GM12878 (cell line): ENCODE data around the gene PTPRM. TPM values are rescaled to one million over a fixed set of nuclear protein-coding genes. Genes with fewer than 3 reads are reported as not detected.

ENCODE experiments used
- ATAC-seq: fragments of 200-7000 bp; cut with Tn5 transposase; 3 replicates; pipeline ENCODE4 v1.9.1; 2020; ENCODE audit warnings: mild to moderate bottlenecking, moderate library complexity
- BruUV-seq: library from RNA; stranded (reverse); fragments of 400-500 nt; replicated peaks from 2 replicates; lab custom pipeline; 2021; lab: Mats Ljungman, UMichigan
- CTCF ChIA-PET: fragments of 300-600 bp; sonication (Branson Sonifier 250); formaldehyde crosslinking; extraction: SDS; loops from one replicate; lab custom pipeline; 2021; ENCODE audit warnings: inconsistent platforms; lab: Yijun Ruan, JAX
- POLR2A ChIA-PET: fragments of 350-600 bp; formaldehyde crosslinking; extraction: SDS; loops from one replicate; lab custom pipeline; 2021; ENCODE audit warnings: inconsistent platforms; lab: Charles Lee
- RAD21 ChIA-PET: fragments of 300-600 bp; sonication (Branson Sonifier 250); formaldehyde crosslinking; loops from one replicate; lab custom pipeline; 2023; ENCODE audit warnings: antibody characterized with exemption; ENCODE audit not compliant: unreplicated experiment; lab: Charles Lee
- SMC1A ChIA-PET: fragments of 300-600 bp; sonication (Branson Sonifier 250); formaldehyde crosslinking; loops from one replicate; lab custom pipeline; 2023; ENCODE audit not compliant: unreplicated experiment, uncharacterized antibody; lab: Charles Lee
- DNase-seq: peaks from one replicate; pipeline ENCODE4 v3.0.0-alpha.2; 2011; ENCODE audit warnings: low read depth, low spot score
- FAIRE-seq: peaks from 3 replicates; lab custom pipeline; 2011; peaks lifted over from hg19 to GRCh38; lab: Jason Lieb, UNC
- H2AFZ ChIP-seq: 2 replicates; pipeline ENCODE4 v1.6.0; 2011; ENCODE audit warnings: low read depth, low read length, control low read depth; ENCODE audit not compliant: control insufficient read depth
- H3K27ac ChIP-seq: 2 replicates; pipeline ENCODE4 v1.5.1; 2011; ENCODE audit warnings: control low read depth; ENCODE audit not compliant: control insufficient read depth, insufficient read depth
- H3K27me3 ChIP-seq, 2 experiments: replicated peaks in 1 of 2; 2 replicates each; pipeline versions ENCODE4 v1.6.0 to v1.6.1; 2011; ENCODE audit warnings: low read length in 1 of 2; ENCODE audit not compliant: control insufficient read depth in 2 of 2, insufficient read depth in 2 of 2
- H3K36me3 ChIP-seq, 2 experiments: 2 replicates each; pipeline ENCODE4 v1.5.1; 2011; ENCODE audit warnings: low read length in 1 of 2; ENCODE audit not compliant: control insufficient read depth in 2 of 2, insufficient read depth in 2 of 2
- H3K4me1 ChIP-seq: 2 replicates; pipeline ENCODE4 v1.6.1; 2011; ENCODE audit warnings: mild to moderate bottlenecking, low read length, moderate library complexity, mixed read lengths; ENCODE audit not compliant: control insufficient read depth, insufficient read depth
- H3K4me2 ChIP-seq: 2 replicates; pipeline ENCODE4 v1.6.0; 2011; ENCODE audit warnings: control low read depth; ENCODE audit not compliant: control insufficient read depth, insufficient read depth
- H3K4me3 ChIP-seq: fragments of 200-600 bp; sonication (generic); 2 replicates; pipeline ENCODE4 v1.5.1; 2016
- H3K79me2 ChIP-seq: 2 replicates; pipeline ENCODE4 v1.6.0; 2011; ENCODE audit warnings: low read length; ENCODE audit not compliant: control insufficient read depth, insufficient read depth
- H3K9ac ChIP-seq: 2 replicates; pipeline ENCODE4 v1.8.0; 2011; ENCODE audit warnings: low read length, control low read depth, mixed read lengths; ENCODE audit not compliant: control insufficient read depth, insufficient read depth
- H3K9me3 ChIP-seq: replicated peaks from 3 replicates; pipeline ENCODE4 v1.5.1; 2011; ENCODE audit warnings: mild to moderate bottlenecking, low read length; ENCODE audit not compliant: control insufficient read depth, insufficient read depth
- H4K20me1 ChIP-seq: 2 replicates; pipeline ENCODE4 v1.6.0; 2011; ENCODE audit not compliant: control insufficient read depth, insufficient read depth
- EP300 ChIP-seq, 2 experiments: fragments of 150-350 bp in 1 of 2; IDR thresholded peaks; 2 replicates each; pipeline ENCODE4 v1.6.1; 2011 to 2012; ENCODE audit warnings: low read depth in 2 of 2, low read length in 2 of 2, borderline replicate concordance in 1 of 2, improper control_type of control experiment in 1 of 2, inconsistent platforms in 1 of 2; ENCODE audit not compliant: control insufficient read depth in 1 of 2
- MAX ChIP-seq: IDR thresholded peaks from 2 replicates; pipeline ENCODE4 v1.6.1; 2012; ENCODE audit warnings: low read depth, low read length, improper control_type of control experiment
- MYC ChIP-seq: IDR thresholded peaks from 2 replicates; pipeline ENCODE4 v1.6.1; 2011; ENCODE audit warnings: mild to moderate bottlenecking, low read length, moderate library complexity, inconsistent platforms; ENCODE audit not compliant: insufficient read depth, insufficient replicate concordance, insufficient read length, severe bottlenecking
- PKNOX1 ChIP-seq: fragments of 450-650 bp; IDR thresholded peaks from 2 replicates; pipeline ENCODE4 v1.6.1; 2016; ENCODE audit warnings: mild to moderate bottlenecking
- SMARCA5 ChIP-seq: fragments of 450-650 bp; IDR thresholded peaks from 2 replicates; pipeline ENCODE4 v1.6.1; 2017; ENCODE audit warnings: mild to moderate bottlenecking
- WGBS: methylation state at CpG from one replicate; pipeline ENCODE4 v1.1.6; 2016; ENCODE audit warnings: low lambda C conversion rate; ENCODE audit not compliant: insufficient replicate concordance, insufficient coverage; ENCODE audit errors: missing lambda C conversion rate; 5-methylcytosine and 5-hydroxymethylcytosine counted together
- in situ Hi-C: fragments of 300-500 bp; cut with MboI; formaldehyde crosslinking; loops from 9 replicates; pipeline ENCODE4 v1.14.3; 2018; ENCODE audit warnings: mixed read lengths
- intact Hi-C: fragments of 100-400 bp; cut with micrococcal nuclease; formaldehyde crosslinking; loops from one replicate; pipeline ENCODE4 v1.14.2; 2022; ENCODE audit not compliant: unreplicated experiment
- polyA plus RNA-seq, 11 experiments: library from polyadenylated mRNA; depleted of rRNA in 4 of 11; unstranded in 6 of 11; stranded (reverse) in 5 of 11; fragments of >200 nt; fragmentation: Nextera tagmentation in 4 of 11; fragmentation: Illumina TruSeq in 1 of 11; extraction: Ambion mirVana in 4 of 11; extraction: Trizol in 1 of 11; gene quantifications; 1 replicate in 1 of 11; 2 replicates in 10 of 11; pipeline versions ENCODE4 v1.2.1 to v1.2.3, GENCODE V29; 2011 to 2016; ENCODE audit warnings: inconsistent platforms in 2 of 11, missing spikeins in 2 of 11, low read depth in 1 of 11
- total RNA-seq, 4 experiments: library from RNA; depleted of rRNA in 3 of 4; stranded (reverse); fragments of >200 nt in 3 of 4; fragmentation: Illumina TruSeq in 1 of 4; extraction: Trizol in 1 of 4; gene quantifications; 2 replicates each; pipeline versions ENCODE4 v1.2.1 to v1.2.3, GENCODE V29; 2013 to 2021

Gene PTPRM
- total and polyA plus RNA-seq, 10 of the 15 experiments (the other 5 are each of a cell fraction or from before 2014, with no cell fraction given): 0.07 to 22.6 (median 0.60) TPM

GRCh38 chr18:7939521-7939920 lies 372.4 kb downstream of the PTPRM start (continued):
- TF ChIP-seq PKNOX1: no peak

DNA sequence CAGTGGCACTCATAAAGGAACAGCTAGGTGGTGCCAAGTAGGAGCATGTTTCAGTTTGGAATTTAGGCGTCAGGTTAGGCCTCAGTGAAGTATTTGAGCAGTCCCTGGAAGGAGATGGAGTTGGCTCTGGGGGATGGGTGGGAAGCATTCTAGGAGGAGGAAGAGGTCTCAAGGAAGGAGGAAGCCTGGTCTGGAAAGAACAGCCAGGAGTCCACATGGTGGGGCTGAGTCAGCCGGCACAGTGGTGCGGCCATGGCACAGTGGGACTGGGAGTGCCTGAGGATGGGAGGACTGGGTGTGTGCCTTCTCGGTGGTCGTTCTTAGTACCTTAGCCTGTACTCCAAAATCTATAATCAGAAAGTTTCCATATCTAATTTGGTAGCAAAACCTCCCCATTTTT lies 373.3 kb downstream of the PTPRM start:
- H3K4me1 ChIP-seq: no peaks in the 10 kb centered on the region
- FAIRE-seq (no peak), DNase-seq (no peak), ATAC-seq (no peak)
- H3K4me3 ChIP-seq: no peak overlapping the region
- POLR2A ChIA-PET: no interaction called here
- H3K79me2 ChIP-seq: no peaks in the 10 kb centered on the region
- SMC1A ChIA-PET: interaction anchor here (1.0 to 1.2 kb wide), 2 partner anchors 9 to 14 kb away, joined by 3 to 5 read pairs; no protein-coding TSS in a partner anchor
- TF ChIP-seq SMARCA5 (no peak), EP300 (IDR thresholded peaks at IDR 0.05; ENCODE audit: borderline replicate concordance in 1 of 2, control insufficient read depth in 1 of 2, low read depth in 2 of 2, low read length in 2 of 2) (no peak), MYC (no peak), MAX (no peak)
- 42% methylated on average over 5 of the region's 5 CpGs for WGBS
- RAD21 ChIA-PET: interaction anchor here (1.0 to 1.3 kb wide), 3 partner anchors 13 to 113 kb away, joined by 3 to 4 read pairs (median 3); no protein-coding TSS in a partner anchor
- H3K4me2 ChIP-seq: no peak overlapping the region
- no peaks in the 10 kb centered on the region for H3K36me3 ChIP-seq
- no TSS peak for BruUV-seq
- no peaks in the 10 kb centered on the region for H3K9me3 ChIP-seq
- no peak overlapping the region for H3K9ac ChIP-seq
- intact Hi-C loops (no loop called here), in situ Hi-C loops (no loop called here)
- CTCF ChIA-PET: interaction anchor here (1.5 to 1.9 kb wide), 2 partner anchors 10 to 13 kb away, joined by 4 to 5 read pairs; no protein-coding TSS in a partner anchor
- H3K27ac ChIP-seq: no peak overlapping the region
- H3K27me3 ChIP-seq: peaks cover 0 to 2% of the 10 kb centered on the region in 2 experiments; a peak in 2 of 4 replicates
- no peak overlapping the region for H2AFZ ChIP-seq
- H4K20me1 ChIP-seq: no peaks in the 10 kb centered on the region
